Measurements from ENCODE around the gene FOXK2. TPM values are rescaled to one million over a fixed set of nuclear protein-coding genes. Genes with fewer than 3 reads are reported as not detected.

FOXK2 gene
- total RNA-seq, 1 experiment from 2014 or later, result 107 TPM

GRCh38 chr17:82613283-82614094 is 94.0 kb downstream of the FOXK2 start:
- Histone ChIP-seq H3K27me3 (replicated peaks; ENCODE audit: insufficient read depth, low read depth, low read length, poor library complexity) (no peaks in the 10 kb centered on the region), H3K4me3 (ENCODE audit: low read depth, low read length, poor library complexity, severe bottlenecking) (no peak overlapping the region), H3K36me3 (ENCODE audit: insufficient read depth, low read length, poor library complexity, severe bottlenecking) (peaks cover 46% of the 10 kb centered on the region), H3K4me1 (ENCODE audit: insufficient read depth, low read length, poor library complexity, severe bottlenecking) (peaks cover 10% of the 10 kb centered on the region), H3K9me3 (ENCODE audit: low read depth, low read length, poor library complexity, severe bottlenecking) (no peaks in the 10 kb centered on the region), H3K27ac (ENCODE audit: low read depth, low read length, poor library complexity, severe bottlenecking) (no peak overlapping the region)
- no TSS peak for BruUV-seq (replicated peaks)
- intact Hi-C loops (cut with micrococcal nuclease; ENCODE audit: unreplicated experiment), result no loop called here
- ChIA-PET CTCF (no interaction called here), POLR2A (ENCODE audit: low non-redundant PET) (no interaction called here)
- DNase-seq (ENCODE audit: low spot score), result peak; percentile 29
- TF ChIP-seq EZH2 (IDR thresholded peaks at IDR 0.05; ENCODE audit: borderline replicate concordance, low read depth, low read length, poor library complexity, severe bottlenecking), result no peak
- no peak for TF ChIP-seq CTCF (conservative IDR thresholded peaks at IDR 0.05; ENCODE audit: low read depth, low read length)

- Histone ChIP-seq H3K27me3 (replicated peaks; ENCODE audit: insufficient read depth, low read depth, low read length, poor library complexity) (no peaks in the 10 kb centered on the region), H3K36me3 (ENCODE audit: insufficient read depth, low read length, poor library complexity, severe bottlenecking) (peaks cover 49% of the 10 kb centered on the region), H3K27ac (ENCODE audit: low read depth, low read length, poor library complexity, severe bottlenecking) (no peak overlapping the region), H3K4me1 (ENCODE audit: insufficient read depth, low read length, poor library complexity, severe bottlenecking) (peaks cover 10% of the 10 kb centered on the region), H3K4me3 (ENCODE audit: low read depth, low read length, poor library complexity, severe bottlenecking) (no peak overlapping the region), H3K9me3 (ENCODE audit: low read depth, low read length, poor library complexity, severe bottlenecking) (no peaks in the 10 kb centered on the region)
- no peak for DNase-seq (ENCODE audit: low spot score)
- BruUV-seq (replicated peaks), result no TSS peak
- ChIA-PET POLR2A (ENCODE audit: low non-redundant PET) (no interaction called here), CTCF (no interaction called here)
- TF ChIP-seq CTCF (conservative IDR thresholded peaks at IDR 0.05; ENCODE audit: low read depth, low read length), result no peak
- TF ChIP-seq EZH2 (IDR thresholded peaks at IDR 0.05; ENCODE audit: borderline replicate concordance, low read depth, low read length, poor library complexity, severe bottlenecking), result no peak
- intact Hi-C loops (cut with micrococcal nuclease; ENCODE audit: unreplicated experiment), result no loop called here
These were observed 94.6 kb downstream of the FOXK2 start for GRCh38 chr17:82614095-82614631.

DNA sequence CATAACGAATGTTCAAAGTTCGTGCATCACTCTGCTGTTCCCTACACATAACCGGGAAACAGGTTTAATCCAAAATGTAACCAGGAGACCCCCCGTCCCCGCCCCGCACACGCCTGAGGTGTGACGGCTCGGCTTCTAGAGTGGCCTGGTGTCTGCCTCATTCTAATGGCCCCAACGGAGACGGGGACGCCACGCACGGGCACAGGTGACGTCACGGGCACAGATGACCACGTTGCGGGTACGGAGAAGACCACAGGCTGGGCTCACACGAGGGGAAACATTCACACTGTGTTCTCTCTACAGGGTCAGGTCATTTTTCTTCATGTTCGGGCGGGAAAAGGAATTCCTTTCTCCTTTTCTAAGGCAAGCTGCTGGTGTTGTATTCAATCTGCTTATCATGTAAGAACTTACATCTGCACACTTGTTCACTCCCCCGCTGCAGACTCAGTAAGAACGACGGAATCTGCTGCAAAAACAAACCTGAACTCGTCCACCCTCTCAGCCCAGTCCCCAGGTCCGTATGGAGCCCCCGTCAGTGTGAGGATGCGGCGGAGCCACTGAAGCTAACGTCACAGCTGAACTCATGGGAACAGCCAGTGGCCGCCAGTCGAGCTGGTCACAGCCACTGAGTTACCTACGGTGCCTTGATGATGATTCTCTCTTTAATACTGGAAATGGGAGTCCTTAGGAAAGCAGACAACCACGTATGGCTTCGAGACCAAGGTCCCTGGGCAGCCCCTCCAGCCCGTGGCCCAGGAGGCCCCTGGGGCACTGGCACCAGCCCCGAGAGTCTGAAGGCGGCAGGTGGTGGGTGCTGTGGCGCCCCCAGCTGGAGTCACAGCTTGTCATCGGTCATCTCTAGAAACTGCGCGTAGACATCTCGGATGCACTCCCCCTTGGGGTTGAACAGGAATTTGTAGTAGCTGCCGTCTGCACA is 95.8 kb downstream of the FOXK2 start:
- DNase-seq (ENCODE audit: low spot score), result no peak
- TF ChIP-seq CTCF (conservative IDR thresholded peaks at IDR 0.05; ENCODE audit: low read depth, low read length), result peak; percentile 37; the same call in 1 of the 2 replicates
- TF ChIP-seq EZH2 (IDR thresholded peaks at IDR 0.05; ENCODE audit: borderline replicate concordance, low read depth, low read length, poor library complexity, severe bottlenecking), result no peak
- ChIA-PET CTCF (no interaction called here), POLR2A (ENCODE audit: low non-redundant PET) (no interaction called here)
- no peaks in the 10 kb centered on the region for H3K9me3 ChIP-seq (ENCODE audit: low read depth, low read length, poor library complexity, severe bottlenecking)
- H3K4me1 ChIP-seq (ENCODE audit: insufficient read depth, low read length, poor library complexity, severe bottlenecking), result peaks cover 10% of the 10 kb centered on the region
- intact Hi-C loops (cut with micrococcal nuclease; ENCODE audit: unreplicated experiment), result no loop called here
- peaks cover 47% of the 10 kb centered on the region for H3K36me3 ChIP-seq (ENCODE audit: insufficient read depth, low read length, poor library complexity, severe bottlenecking)
- no peak overlapping the region for H3K4me3 ChIP-seq (ENCODE audit: low read depth, low read length, poor library complexity, severe bottlenecking)
- H3K27ac ChIP-seq (ENCODE audit: low read depth, low read length, poor library complexity, severe bottlenecking), result no peak overlapping the region
- H3K27me3 ChIP-seq (replicated peaks; ENCODE audit: insufficient read depth, low read depth, low read length, poor library complexity), result no peaks in the 10 kb centered on the region
- BruUV-seq (replicated peaks), result TSS peak; percentile 78
